HepG2 (cell line): ENCODE data around the gene SPDL1. TPM values are rescaled to one million over a fixed set of nuclear protein-coding genes. Genes with fewer than 3 reads are reported as not detected.
A peak's percentile ranks its signal among the peaks of the same experiment; 100 is the strongest.

Experiments
- AKNA ChIP-seq: sonication (generic); formaldehyde crosslinking; IDR thresholded peaks from 2 replicates; pipeline ENCODE4 v1.4.0; 2020; ENCODE audit warnings: missing genetic modification reagents, borderline replicate concordance
- ERF ChIP-seq: IDR thresholded peaks from 2 replicates; pipeline ENCODE4 v1.6.1; 2018; ENCODE audit warnings: missing biosample characterization, missing genetic modification reagents
- IRF2 ChIP-seq: IDR thresholded peaks from 2 replicates; pipeline ENCODE4 v1.6.1; 2018; ENCODE audit warnings: missing genetic modification reagents, missing compliant biosample characterization
- RORA ChIP-seq: sonication (generic); formaldehyde crosslinking; IDR thresholded peaks from 2 replicates; pipeline ENCODE4 v1.5.0; 2020; ENCODE audit warnings: mild to moderate bottlenecking, missing genetic modification reagents, moderate library complexity
- SMYD3 ChIP-seq: sonication (generic); formaldehyde crosslinking; IDR thresholded peaks from 2 replicates; pipeline ENCODE4 v1.8.1; 2023; ENCODE audit warnings: mild to moderate bottlenecking, missing genetic modification reagents
- TCF7 ChIP-seq: sonication (generic); IDR thresholded peaks from 2 replicates; pipeline ENCODE4 v1.6.1; 2016; ENCODE audit warnings: antibody characterized with exemption, low read depth
- ZNF160 ChIP-seq: sonication (generic); formaldehyde crosslinking; IDR thresholded peaks from 2 replicates; pipeline ENCODE4 v1.8.0; 2022; ENCODE audit warnings: mild to moderate bottlenecking, inconsistent platforms, missing genetic modification reagents
- ZNF350 ChIP-seq: sonication (generic); formaldehyde crosslinking; IDR thresholded peaks from 2 replicates; pipeline ENCODE4 v1.4.0; 2020; ENCODE audit warnings: mild to moderate bottlenecking, low read depth, missing genetic modification reagents, borderline replicate concordance
- ZNF354B ChIP-seq: sonication (generic); formaldehyde crosslinking; IDR thresholded peaks from 2 replicates; pipeline ENCODE4 v1.8.0; 2022; ENCODE audit warnings: mild to moderate bottlenecking, missing genetic modification reagents
- ZNF674 ChIP-seq: sonication (generic); formaldehyde crosslinking; IDR thresholded peaks from 2 replicates; pipeline ENCODE4 v1.5.0; 2020; ENCODE audit warnings: low read depth, mild to moderate bottlenecking, missing genetic modification reagents
- polyA plus RNA-seq, 8 experiments: library from polyadenylated mRNA; depleted of rRNA in 3 of 8; stranded (reverse) in 7 of 8; unstranded in 1 of 8; fragments of >200 nt; fragmentation: Illumina TruSeq in 4 of 8; extraction: Trizol in 4 of 8; gene quantifications; 2 replicates each; pipeline versions ENCODE4 v1.2.1 to v1.2.3, GENCODE V29; 2011 to 2016; ENCODE audit warnings: low read depth in 4 of 8, missing spikeins in 1 of 8, mixed read lengths in 1 of 8; ENCODE audit not compliant: insufficient read depth in 1 of 8
- total RNA-seq, 5 experiments: library from RNA; depleted of rRNA; stranded (reverse); fragments of >200 nt; fragmentation: Illumina TruSeq; extraction: Trizol; gene quantifications; 2 replicates each; pipeline ENCODE4 v1.2.3, GENCODE V29; 2016; ENCODE audit warnings: low read depth in 1 of 5
- TF ChIP-seq, protein P1 (sequence below), 2 experiments: sonication (generic) in 1 of 2; formaldehyde crosslinking in 1 of 2; IDR thresholded peaks; 2 replicates each; pipeline versions ENCODE4 v1.6.1 to v1.9.0; 2014 to 2022; ENCODE audit warnings: antibody characterized with exemption in 1 of 2, borderline replicate concordance in 1 of 2, inconsistent platforms in 1 of 2, low read depth in 1 of 2, missing genetic modification reagents in 1 of 2
- TF ChIP-seq, protein P2 (sequence below): sonication (generic); formaldehyde crosslinking; IDR thresholded peaks from 2 replicates; pipeline ENCODE4 v1.5.0; 2020; ENCODE audit warnings: missing genetic modification reagents
- TF ChIP-seq, protein P3 (sequence below): sonication (generic); formaldehyde crosslinking; IDR thresholded peaks from 2 replicates; pipeline ENCODE4 v1.8.0; 2023; ENCODE audit warnings: mild to moderate bottlenecking, missing genetic modification reagents

The SPDL1 gene
- total and polyA plus RNA-seq, 2 of the 13 experiments (the other 11 are each of a cell fraction or from before 2014, with no cell fraction given) = 10.9 to 36.6 TPM

GRCh38 chr5:169583424-169584220 lies at the start of gene SPDL1 (continued):
- TF ChIP-seq AKNA (no peak), ZNF350 (peak; percentile 89; the same call in 1 of the 2 replicates), SMYD3 (no peak), ZNF674 (CRISPR knock-in tag) (no peak), IRF2 (CRISPR knock-in tag) (peak; percentile 49; the same call in 1 of the 2 replicates), ERF (CRISPR knock-in tag) (peak; percentile 40; the same call in 1 of the 2 replicates), RORA (CRISPR knock-in tag) (no peak), ZNF354B (CRISPR knock-in tag) (peak; percentile 69; the same call in 1 of the 2 replicates), TCF7 (no peak), ZNF160 (CRISPR knock-in tag) (no peak)
- TF ChIP-seq, protein P1, sequence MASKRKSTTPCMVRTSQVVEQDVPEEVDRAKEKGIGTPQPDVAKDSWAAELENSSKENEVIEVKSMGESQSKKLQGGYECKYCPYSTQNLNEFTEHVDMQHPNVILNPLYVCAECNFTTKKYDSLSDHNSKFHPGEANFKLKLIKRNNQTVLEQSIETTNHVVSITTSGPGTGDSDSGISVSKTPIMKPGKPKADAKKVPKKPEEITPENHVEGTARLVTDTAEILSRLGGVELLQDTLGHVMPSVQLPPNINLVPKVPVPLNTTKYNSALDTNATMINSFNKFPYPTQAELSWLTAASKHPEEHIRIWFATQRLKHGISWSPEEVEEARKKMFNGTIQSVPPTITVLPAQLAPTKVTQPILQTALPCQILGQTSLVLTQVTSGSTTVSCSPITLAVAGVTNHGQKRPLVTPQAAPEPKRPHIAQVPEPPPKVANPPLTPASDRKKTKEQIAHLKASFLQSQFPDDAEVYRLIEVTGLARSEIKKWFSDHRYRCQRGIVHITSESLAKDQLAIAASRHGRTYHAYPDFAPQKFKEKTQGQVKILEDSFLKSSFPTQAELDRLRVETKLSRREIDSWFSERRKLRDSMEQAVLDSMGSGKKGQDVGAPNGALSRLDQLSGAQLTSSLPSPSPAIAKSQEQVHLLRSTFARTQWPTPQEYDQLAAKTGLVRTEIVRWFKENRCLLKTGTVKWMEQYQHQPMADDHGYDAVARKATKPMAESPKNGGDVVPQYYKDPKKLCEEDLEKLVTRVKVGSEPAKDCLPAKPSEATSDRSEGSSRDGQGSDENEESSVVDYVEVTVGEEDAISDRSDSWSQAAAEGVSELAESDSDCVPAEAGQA (IDR thresholded peaks at IDR 0.05; ENCODE audit: low read depth) = no peak
- TF ChIP-seq, protein P1 (CRISPR knock-in tag; IDR thresholded peaks at IDR 0.05; ENCODE audit: borderline replicate concordance) = no peak
- TF ChIP-seq, protein P2, sequence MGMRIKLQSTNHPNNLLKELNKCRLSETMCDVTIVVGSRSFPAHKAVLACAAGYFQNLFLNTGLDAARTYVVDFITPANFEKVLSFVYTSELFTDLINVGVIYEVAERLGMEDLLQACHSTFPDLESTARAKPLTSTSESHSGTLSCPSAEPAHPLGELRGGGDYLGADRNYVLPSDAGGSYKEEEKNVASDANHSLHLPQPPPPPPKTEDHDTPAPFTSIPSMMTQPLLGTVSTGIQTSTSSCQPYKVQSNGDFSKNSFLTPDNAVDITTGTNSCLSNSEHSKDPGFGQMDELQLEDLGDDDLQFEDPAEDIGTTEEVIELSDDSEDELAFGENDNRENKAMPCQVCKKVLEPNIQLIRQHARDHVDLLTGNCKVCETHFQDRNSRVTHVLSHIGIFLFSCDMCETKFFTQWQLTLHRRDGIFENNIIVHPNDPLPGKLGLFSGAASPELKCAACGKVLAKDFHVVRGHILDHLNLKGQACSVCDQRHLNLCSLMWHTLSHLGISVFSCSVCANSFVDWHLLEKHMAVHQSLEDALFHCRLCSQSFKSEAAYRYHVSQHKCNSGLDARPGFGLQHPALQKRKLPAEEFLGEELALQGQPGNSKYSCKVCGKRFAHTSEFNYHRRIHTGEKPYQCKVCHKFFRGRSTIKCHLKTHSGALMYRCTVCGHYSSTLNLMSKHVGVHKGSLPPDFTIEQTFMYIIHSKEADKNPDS = no peak
- TF ChIP-seq, protein P3, sequence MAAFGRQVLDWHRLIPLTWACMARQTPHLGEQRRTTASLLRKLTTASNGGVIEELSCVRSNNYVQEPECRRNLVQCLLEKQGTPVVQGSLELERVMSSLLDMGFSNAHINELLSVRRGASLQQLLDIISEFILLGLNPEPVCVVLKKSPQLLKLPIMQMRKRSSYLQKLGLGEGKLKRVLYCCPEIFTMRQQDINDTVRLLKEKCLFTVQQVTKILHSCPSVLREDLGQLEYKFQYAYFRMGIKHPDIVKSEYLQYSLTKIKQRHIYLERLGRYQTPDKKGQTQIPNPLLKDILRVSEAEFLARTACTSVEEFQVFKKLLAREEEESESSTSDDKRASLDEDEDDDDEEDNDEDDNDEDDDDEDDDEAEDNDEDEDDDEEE (CRISPR knock-in tag) = peak; percentile 69; the same call in 1 of the 2 replicates
